IMR-90 (cell line): ENCODE data around the gene STX11. TPM values are rescaled to one million over a fixed set of nuclear protein-coding genes. Genes with fewer than 3 reads are reported as not detected.

ENCODE experiments used
- ATAC-seq: fragments of 200-7000 bp; cut with Tn5 transposase; 2 replicates; pipeline ENCODE4 v1.9.1; 2020; ENCODE audit warnings: low read depth, mild to moderate bottlenecking, moderate library complexity
- BruUV-seq: library from RNA; stranded (reverse); fragments of 400-500 nt; replicated peaks from 2 replicates; lab custom pipeline; 2021; lab: Mats Ljungman, UMichigan
- CTCF ChIA-PET: fragments of 300-600 bp; formaldehyde crosslinking; extraction: SDS; loops from one replicate; lab custom pipeline; 2021; ENCODE audit warnings: antibody characterized with exemption; lab: Yijun Ruan, JAX
- POLR2A ChIA-PET: fragments of 300-600 bp; sonication (Branson Sonifier 250); formaldehyde crosslinking; loops from one replicate; lab custom pipeline; 2022; ENCODE audit warnings: antibody characterized with exemption; ENCODE audit not compliant: unreplicated experiment; lab: Charles Lee
- DNase-seq: peaks from one replicate; pipeline ENCODE4 v3.0.0; 2013
- H2AFZ ChIP-seq: replicated peaks from 2 replicates; pipeline ENCODE3; 2013; ENCODE audit warnings: low read length, mild to moderate bottlenecking; ENCODE audit not compliant: poor library complexity
- H2AK5ac ChIP-seq: 2 replicates; pipeline ENCODE4 v1.6.1; 2013; ENCODE audit warnings: low read depth, low read length, inconsistent platforms
- H2AK9ac ChIP-seq: replicated peaks from 2 replicates; pipeline ENCODE3; 2013; ENCODE audit warnings: mild to moderate bottlenecking, low read depth, low read length, moderate library complexity; ENCODE audit not compliant: poor library complexity
- H2BK120ac ChIP-seq: 2 replicates; pipeline ENCODE4 v1.6.1; 2013; ENCODE audit warnings: low read depth, low read length, inconsistent platforms
- H2BK15ac ChIP-seq: 3 replicates; pipeline ENCODE4 v1.6.1; 2013; ENCODE audit warnings: low read depth, low read length, inconsistent platforms
- H2BK20ac ChIP-seq: 2 replicates; pipeline ENCODE4 v1.6.1; 2013; ENCODE audit warnings: low read depth, mild to moderate bottlenecking, inconsistent platforms, low read length, moderate library complexity
- H2BK5ac ChIP-seq: 2 replicates; pipeline ENCODE4 v1.6.1; 2013; ENCODE audit warnings: mild to moderate bottlenecking, low read depth, low read length, inconsistent platforms; ENCODE audit not compliant: poor library complexity, severe bottlenecking
- H3K14ac ChIP-seq: replicated peaks from 2 replicates; pipeline ENCODE4 v1.6.1; 2013; ENCODE audit warnings: low read depth, low read length, inconsistent platforms
- H3K18ac ChIP-seq: 2 replicates; pipeline ENCODE4 v1.6.1; 2013; ENCODE audit warnings: low read depth, low read length, control low read depth
- H3K23ac ChIP-seq: 2 replicates; pipeline ENCODE4 v1.6.1; 2013; ENCODE audit warnings: low read depth, low read length, inconsistent platforms
- H3K27ac ChIP-seq: 2 replicates; pipeline ENCODE4 v1.5.1; 2013; ENCODE audit warnings: mild to moderate bottlenecking, control low read depth, low read length; ENCODE audit not compliant: insufficient read depth
- H3K27me3 ChIP-seq: 2 replicates; pipeline ENCODE4 v1.6.1; 2013; ENCODE audit warnings: low read length; ENCODE audit not compliant: control insufficient read depth, insufficient read depth
- H3K36me3 ChIP-seq: 2 replicates; pipeline ENCODE4 v1.6.1; 2013; ENCODE audit warnings: low read length, mixed read lengths; ENCODE audit not compliant: control insufficient read depth, insufficient read depth
- H3K4ac ChIP-seq: 2 replicates; pipeline ENCODE4 v1.6.1; 2013; ENCODE audit warnings: low read depth, low read length, inconsistent platforms
- H3K4me1 ChIP-seq: 2 replicates; pipeline ENCODE4 v1.6.1; 2013; ENCODE audit warnings: low read length, mixed read lengths; ENCODE audit not compliant: control insufficient read depth, insufficient read depth
- H3K4me2 ChIP-seq: 2 replicates; pipeline ENCODE4 v1.6.1; 2013; ENCODE audit warnings: low read depth, mild to moderate bottlenecking, control low read depth, low read length, moderate library complexity
- H3K4me3 ChIP-seq: 2 replicates; pipeline ENCODE4 v1.5.1; 2013; ENCODE audit warnings: low read depth, mild to moderate bottlenecking, control low read depth, low read length, moderate library complexity; ENCODE audit not compliant: insufficient read depth
- H3K56ac ChIP-seq: 2 replicates; pipeline ENCODE4 v1.6.1; 2013; ENCODE audit warnings: low read length, inconsistent platforms; ENCODE audit not compliant: insufficient read depth; ENCODE audit errors: extremely low read depth
- H3K79me1 ChIP-seq, 2 experiments: 2 replicates each; pipeline ENCODE4 v1.6.1; 2013; ENCODE audit warnings: low read length in 2 of 2, inconsistent platforms in 1 of 2, low read depth in 1 of 2
- H3K9ac ChIP-seq: 2 replicates; pipeline ENCODE4 v1.6.1; 2013; ENCODE audit warnings: low read depth, low read length, control low read depth
- H3K9me1 ChIP-seq: 2 replicates; pipeline ENCODE4 v1.6.1; 2013; ENCODE audit warnings: low read length, inconsistent platforms; ENCODE audit not compliant: insufficient read depth
- H3K9me3 ChIP-seq: 2 replicates; pipeline ENCODE4 v1.6.1; 2013; ENCODE audit warnings: low read length; ENCODE audit not compliant: control insufficient read depth, insufficient read depth
- H4K20me1 ChIP-seq: 2 replicates; pipeline ENCODE4 v1.6.1; 2013; ENCODE audit warnings: low read length, inconsistent platforms; ENCODE audit not compliant: insufficient read depth
- H4K5ac ChIP-seq: 2 replicates; pipeline ENCODE4 v1.6.1; 2013; ENCODE audit warnings: mild to moderate bottlenecking, low read depth, low read length, control low read depth
- H4K8ac ChIP-seq, 2 experiments: 2 replicates each; pipeline ENCODE4 v1.6.1; 2013; ENCODE audit warnings: low read depth in 2 of 2, low read length in 2 of 2, control low read depth in 1 of 2, inconsistent platforms in 1 of 2
- H4K91ac ChIP-seq: 2 replicates; pipeline ENCODE4 v1.6.1; 2013; ENCODE audit warnings: low read depth, low read length, inconsistent platforms; ENCODE audit not compliant: insufficient read depth
- BHLHE40 ChIP-seq: fragments of 150-350 bp; IDR thresholded peaks from 2 replicates; pipeline ENCODE4 v1.6.1; 2016; ENCODE audit warnings: mild to moderate bottlenecking, low read depth, low read length
- CHD1 ChIP-seq: IDR thresholded peaks from 2 replicates; pipeline ENCODE4 v1.6.1; 2012; ENCODE audit warnings: low read depth, low read length, improper control_type of control experiment
- RCOR1 ChIP-seq: IDR thresholded peaks from 2 replicates; pipeline ENCODE4 v1.6.1; 2012; ENCODE audit warnings: mild to moderate bottlenecking, low read length, improper control_type of control experiment; ENCODE audit not compliant: insufficient replicate concordance
- dilution Hi-C: fragments of 300-500 bp; cut with HindIII; formaldehyde crosslinking; loops from one replicate; pipeline ENCODE4 v1.14.3; 2018; ENCODE audit warnings: low sequenced_read_pairs; ENCODE audit not compliant: unreplicated experiment
- in situ Hi-C: fragments of 300-500 bp; cut with MboI; formaldehyde crosslinking; loops from 3 replicates; pipeline ENCODE4 v1.14.3; 2019; ENCODE audit warnings: low sequenced_read_pairs, inconsistent platforms, mixed read lengths
- intact Hi-C: fragments of 100-400 bp; cut with micrococcal nuclease; formaldehyde crosslinking; loops from 2 replicates; pipeline ENCODE4 v1.10.0; 2022
- polyA plus RNA-seq, 3 experiments: library from polyadenylated mRNA; depleted of rRNA; stranded (reverse); fragments of >200 nt; gene quantifications; 2 replicates each; pipeline ENCODE4 v1.2.3, GENCODE V29; 2012; ENCODE audit warnings: low replicate concordance in 1 of 3
- total RNA-seq: library from RNA; depleted of rRNA; stranded (reverse); fragments of >200 nt; gene quantifications from 2 replicates; pipeline ENCODE4 v1.2.3, GENCODE V29; 2012

The STX11 gene
- total and polyA plus RNA-seq, 2 of the 4 experiments (the other 2 are of a cell fraction) = 0.54 to 0.68 TPM

GRCh38 chr6:144186817-144187625 lies 36.7 kb downstream of the STX11 start (continued):
- TF ChIP-seq RCOR1 = no peak

- no peak overlapping the region for H3K18ac ChIP-seq
- no peak overlapping the region for H2BK120ac ChIP-seq
- H3K4me1 ChIP-seq = 0 out of 2 replicates have a peak, but pooled peaks cover 3% of the 10 kb centered on the region
- H3K27me3 ChIP-seq = no peaks in the 10 kb centered on the region
- DNase-seq = no peak
- BruUV-seq = no TSS peak
- H3K4me3 ChIP-seq = no peak overlapping the region
- no peak overlapping the region for H3K9ac ChIP-seq
- H3K9me3 ChIP-seq = peaks cover 3% of the 10 kb centered on the region; the same call in 1 of the 2 replicates
- POLR2A ChIA-PET = no interaction called here
- ATAC-seq = no peak
- no peaks in the 10 kb centered on the region for H3K79me1 ChIP-seq
- no peak overlapping the region for H3K23ac ChIP-seq
- no peak overlapping the region for H2AFZ ChIP-seq
- H3K4ac ChIP-seq = no peak overlapping the region
- H4K20me1 ChIP-seq = no peaks in the 10 kb centered on the region
- dilution Hi-C loops (no loop called here), intact Hi-C loops (no loop called here), in situ Hi-C loops (no loop called here)
- H2AK9ac ChIP-seq = no peak overlapping the region
- no peak overlapping the region for H2BK5ac ChIP-seq
- H3K27ac ChIP-seq = no peak overlapping the region
- no peak overlapping the region for H3K14ac ChIP-seq
- H2BK20ac ChIP-seq = no peak overlapping the region
- no peak overlapping the region for H3K56ac ChIP-seq
- H2AK5ac ChIP-seq = no peak overlapping the region
- no peak overlapping the region for H4K8ac ChIP-seq
- no peak overlapping the region for H2BK15ac ChIP-seq
- H4K91ac ChIP-seq = no peak overlapping the region
- H3K4me2 ChIP-seq = no peak overlapping the region
- CTCF ChIA-PET = no interaction called here
- no peak overlapping the region for H4K5ac ChIP-seq
- no peaks in the 10 kb centered on the region for H3K9me1 ChIP-seq
- H3K36me3 ChIP-seq = no peaks in the 10 kb centered on the region
- no peak for TF ChIP-seq CHD1
- no peak for TF ChIP-seq BHLHE40
Measured at GRCh38 chr6:144189351-144189750, 39.0 kb downstream of the STX11 start.
